ENCODE data around the gene UROC1.

The UROC1 gene

GRCh38 chr3:126546013-126546412 lies 28.4 kb upstream of the UROC1 start:
- no peak for TF ChIP-seq CTCF (IDR thresholded peaks at IDR 0.05; ENCODE audit: low read depth, low read length)
- no peak overlapping the region for H3K4me3 ChIP-seq (replicated peaks in 1 of 2; ENCODE audit: low read depth in 2 of 2, low read length in 2 of 2)
- no peak for DNase-seq (ENCODE audit: low read depth in 2 of 2)

- no peak for TF ChIP-seq CTCF (IDR thresholded peaks at IDR 0.05; ENCODE audit: low read depth, low read length)
- no peak for DNase-seq (ENCODE audit: low read depth in 2 of 2)
- no peak overlapping the region for H3K4me3 ChIP-seq (replicated peaks in 1 of 2; ENCODE audit: low read depth in 2 of 2, low read length in 2 of 2)
These were observed 28.0 kb upstream of the UROC1 start for GRCh38 chr3:126545544-126545943.

GRCh38 chr3:126544596-126545281 lies 27.2 kb upstream of the UROC1 start:
- TF ChIP-seq CTCF (IDR thresholded peaks at IDR 0.05; ENCODE audit: low read depth, low read length): no peak
- no peak overlapping the region for H3K4me3 ChIP-seq (replicated peaks in 1 of 2; ENCODE audit: low read depth in 2 of 2, low read length in 2 of 2)
- no peak for DNase-seq (ENCODE audit: low read depth in 2 of 2)

- DNase-seq (ENCODE audit: low read depth in 2 of 2): no peak
- no peak overlapping the region for H3K4me3 ChIP-seq (replicated peaks in 1 of 2; ENCODE audit: low read depth in 2 of 2, low read length in 2 of 2)
- no peak for TF ChIP-seq CTCF (IDR thresholded peaks at IDR 0.05; ENCODE audit: low read depth, low read length)
These were observed 26.0 kb upstream of the UROC1 start for GRCh38 chr3:126543457-126544061.

GRCh38 chr3:126542340-126543241 lies 25.0 kb upstream of the UROC1 start:
- DNase-seq (ENCODE audit: low read depth in 2 of 2): no peak
- TF ChIP-seq CTCF (IDR thresholded peaks at IDR 0.05; ENCODE audit: low read depth, low read length): no peak
- H3K4me3 ChIP-seq (replicated peaks in 1 of 2; ENCODE audit: low read depth in 2 of 2, low read length in 2 of 2): no peak overlapping the region

- TF ChIP-seq CTCF (IDR thresholded peaks at IDR 0.05; ENCODE audit: low read depth, low read length): no peak
- DNase-seq (ENCODE audit: low read depth in 2 of 2): no peak
- H3K4me3 ChIP-seq (replicated peaks in 1 of 2; ENCODE audit: low read depth in 2 of 2, low read length in 2 of 2): no peak overlapping the region
These were observed 24.2 kb upstream of the UROC1 start for GRCh38 chr3:126541628-126542339.
